HG02885 (cell line): ENCODE results near the gene TMPRSS11D.

Experiments used
- ATAC-seq: cut with Tn5 transposase; IDR thresholded peaks from one replicate; pipeline ENCODE4 v1.9.1; 2021; ENCODE audit warnings: mild to moderate bottlenecking; ENCODE audit not compliant: unreplicated experiment, poor library complexity

TMPRSS11D gene

DNA sequence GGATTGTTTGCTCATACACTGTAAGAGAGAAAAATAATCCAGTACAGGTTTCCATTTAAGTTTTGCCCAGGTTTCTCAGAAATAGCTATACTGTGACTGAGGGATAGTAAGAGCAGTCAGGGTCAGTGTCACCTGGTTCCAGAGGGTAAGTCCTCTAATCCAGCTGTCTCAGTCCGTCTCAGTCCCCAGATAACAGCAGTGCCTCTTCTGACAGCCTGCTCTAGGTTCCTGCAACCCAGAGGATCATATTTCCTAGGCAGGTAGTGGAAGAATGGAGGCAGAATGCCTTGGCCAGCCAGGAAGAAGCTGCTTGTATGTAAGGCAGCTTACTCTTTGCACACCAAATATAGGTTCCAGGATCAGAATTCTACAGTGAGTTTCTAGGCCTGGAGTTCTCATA lies 107.1 kb downstream of the TMPRSS11D start:
- no peak for ATAC-seq
